Skeletal muscle tissue (tissue), 4 donors: ENCODE results near the gene XKR8. TPM values are rescaled to one million over a fixed set of nuclear protein-coding genes. Genes with fewer than 3 reads are reported as not detected.
"Not testable (repeated sequence)": the region's sequence is repeated elsewhere in the genome, so short reads cannot be mapped to it uniquely, and the experiment has no call there.

Experiments used
- H3K27ac ChIP-seq: one replicate; pipeline ENCODE4 v1.7.0; 2013; ENCODE audit warnings: mild to moderate bottlenecking, low read depth, low read length, inconsistent platforms
- H3K27me3 ChIP-seq, 3 donors: one replicate each; pipeline ENCODE4 v1.7.0; 2013; ENCODE audit warnings: low read length in 3 of 3; ENCODE audit not compliant: control insufficient read depth in 3 of 3, insufficient read depth in 3 of 3
- H3K36me3 ChIP-seq, 3 donors: one replicate each; pipeline ENCODE4 v1.7.0; 2013; ENCODE audit warnings: low read length in 3 of 3; ENCODE audit not compliant: control insufficient read depth in 3 of 3, insufficient read depth in 3 of 3
- H3K4me1 ChIP-seq, 3 donors: one replicate each; pipeline ENCODE4 v1.7.0; 2013; ENCODE audit warnings: low read length in 3 of 3, mild to moderate bottlenecking in 3 of 3; ENCODE audit not compliant: control insufficient read depth in 3 of 3, insufficient read depth in 3 of 3
- H3K4me3 ChIP-seq, 3 donors: one replicate each; pipeline ENCODE4 v1.7.0; 2013; ENCODE audit warnings: low read length in 3 of 3
- H3K9ac ChIP-seq, 3 donors: one replicate each; pipeline ENCODE4 v1.7.0; 2013; ENCODE audit warnings: low read length in 3 of 3, mild to moderate bottlenecking in 3 of 3, moderate library complexity in 2 of 3, low read depth in 1 of 3
- H3K9me3 ChIP-seq, 3 donors: one replicate each; pipeline ENCODE4 v1.7.0; 2013; ENCODE audit warnings: low read length in 3 of 3; ENCODE audit not compliant: control insufficient read depth in 3 of 3
- total RNA-seq: library from RNA; depleted of rRNA; stranded (reverse); fragments of >200 nt; gene quantifications from one replicate; pipeline ENCODE4 v1.2.3, GENCODE V29; 2014
- donor health status: Osteomylitis.

Gene XKR8
- total RNA-seq, 1 donor from 2014 or later: 2.6 TPM

DNA sequence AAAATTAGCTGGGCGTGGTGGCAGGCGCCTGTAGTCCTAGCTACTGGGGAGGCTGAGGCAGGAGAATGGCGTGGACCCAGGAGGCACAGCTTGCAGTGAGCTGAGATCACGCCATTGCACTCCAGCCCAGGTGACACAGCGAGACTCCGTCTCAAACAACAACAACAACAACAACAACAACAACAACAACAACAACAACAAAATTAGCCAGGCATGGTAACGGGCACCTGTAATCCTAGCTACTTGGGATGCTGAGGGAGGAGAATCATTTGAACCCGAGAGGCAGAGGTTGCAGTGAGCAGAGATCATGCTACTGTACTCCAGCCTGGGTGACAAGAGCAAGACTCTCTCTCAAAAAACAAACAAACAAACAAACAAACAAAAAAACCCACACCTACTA lies 43.3 kb downstream of the XKR8 start:
- H3K4me3 ChIP-seq, H3K9ac ChIP-seq, H3K9me3 ChIP-seq, H3K27ac ChIP-seq, H3K4me1 ChIP-seq, H3K27me3 ChIP-seq: not testable (repeated sequence)
- H3K36me3 ChIP-seq: peaks cover 25 to 36% (median 27%) of the 10 kb centered on the region in 3 donors

DNA sequence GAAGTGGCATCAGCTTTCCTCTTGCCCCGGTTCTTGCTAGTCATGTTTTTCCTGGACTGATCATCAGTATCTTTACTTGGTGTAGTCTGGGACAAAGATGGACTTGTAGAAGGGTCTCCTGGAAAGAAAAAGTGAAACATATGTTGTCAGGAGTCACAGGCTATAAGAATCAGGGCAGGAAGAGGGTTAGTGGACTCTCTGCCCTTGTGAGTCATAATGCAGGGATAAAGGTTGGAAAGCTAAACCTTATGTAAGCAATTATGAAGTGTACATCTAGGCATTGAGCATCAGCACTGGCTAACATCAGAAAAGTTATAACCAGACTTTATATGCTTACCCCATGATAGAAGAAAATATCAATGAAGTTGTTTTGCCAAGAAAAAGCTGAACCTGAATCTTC lies 51.2 kb downstream of the XKR8 start:
- Histone ChIP-seq H3K27ac (no peak overlapping the region), H3K27me3 (no peaks in the 10 kb centered on the region), H3K9ac (no peak overlapping the region), H3K4me3 (no peak overlapping the region), H3K9me3 (no peaks in the 10 kb centered on the region), H3K4me1 (no peaks in the 10 kb centered on the region), H3K36me3 (peaks cover 21 to 41% (median 30%) of the 10 kb centered on the region in 3 donors)

Other genes starting within 250 kb of the XKR8 start
- gene FAM76A, start 234.0 kb upstream of the XKR8 start, total RNA-seq: 21.9 TPM
- gene STX12, start 186.8 kb upstream of the XKR8 start, total RNA-seq: 39.1 TPM
- 42.3 TPM for gene PPP1R8, start 129.2 kb upstream of the XKR8 start, total RNA-seq
- 4.7 TPM for gene THEMIS2, start 87.4 kb upstream of the XKR8 start, total RNA-seq
- 83.0 TPM for gene RPA2, start 45.4 kb upstream of the XKR8 start, total RNA-seq
- not detected for gene SMPDL3B, start 25.0 kb upstream of the XKR8 start, total RNA-seq
- gene EYA3, start 128.6 kb downstream of the XKR8 start, total RNA-seq: 9.9 TPM
- 2.1 TPM for gene PTAFR, start 216.7 kb downstream of the XKR8 start, total RNA-seq